ENCODE measurements around the gene FAM228B.

- TF ChIP-seq CTCF (conservative IDR thresholded peaks at IDR 0.05; ENCODE audit: low read length) (no peak), EZH2phosphoT487 (IDR thresholded peaks at IDR 0.05; ENCODE audit: borderline replicate concordance, low read depth, low read length) (no peak)
Measured at GRCh38 chr2:24115057-24115456, 8.2 kb upstream of the FAM228B start.

All from OCI-LY7 (cell line).